Naive thymus-derived CD4-positive, alpha-beta T cell (primary cell): ENCODE measurements around the gene SFN. TPM values are rescaled to one million over a fixed set of nuclear protein-coding genes. Genes with fewer than 3 reads are reported as not detected.
"Not testable (repeated sequence)": the region's sequence is repeated elsewhere in the genome, so short reads cannot be mapped to it uniquely, and the experiment has no call there.

Source experiments
- ATAC-seq: fragments of 150-1000 bp; cut with Tn5 transposase; 2 replicates; pipeline ENCODE4 v1.10.0; 2021; ENCODE audit warnings: mild to moderate bottlenecking, moderate library complexity
- CTCF ChIA-PET: fragments of 350-600 bp; sonication (Branson Sonifier 250); formaldehyde crosslinking; loops from one replicate; lab custom pipeline; 2021; ENCODE audit warnings: antibody characterized with exemption; lab: Charles Lee
- POLR2A ChIA-PET: fragments of 350-600 bp; sonication (Branson Sonifier 250); formaldehyde crosslinking; loops from one replicate; lab custom pipeline; 2021; ENCODE audit warnings: antibody characterized with exemption, inconsistent platforms; lab: Charles Lee
- DNase-seq, 9 donors: peaks; one replicate each; pipeline versions ENCODE4 v3.0.0 to v3.0.0-alpha.2; 2020 to 2022; ENCODE audit warnings: mixed read lengths in 1 of 9
- H3K27ac ChIP-seq: one replicate; pipeline ENCODE4 v1.7.0; 2013; ENCODE audit warnings: mild to moderate bottlenecking, low read depth, low read length, moderate library complexity
- H3K27me3 ChIP-seq, 2 donors: one replicate each; pipeline ENCODE4 v1.7.0; 2013; ENCODE audit warnings: low read length in 2 of 2, mild to moderate bottlenecking in 2 of 2, moderate library complexity in 2 of 2; ENCODE audit not compliant: control insufficient read depth in 2 of 2, insufficient read depth in 2 of 2
- H3K36me3 ChIP-seq, 3 experiments: 1 replicate in 2 of 3; 2 replicates in 1 of 3; pipeline ENCODE4 v1.7.0; 2013; ENCODE audit warnings: low read length in 3 of 3, mild to moderate bottlenecking in 3 of 3, moderate library complexity in 1 of 3; ENCODE audit not compliant: insufficient read depth in 3 of 3, control insufficient read depth in 2 of 3
- H3K4me1 ChIP-seq, 2 donors: one replicate each; pipeline ENCODE4 v1.7.0; 2013; ENCODE audit warnings: low read length in 2 of 2, mild to moderate bottlenecking in 2 of 2, moderate library complexity in 1 of 2; ENCODE audit not compliant: control insufficient read depth in 2 of 2, insufficient read depth in 2 of 2
- H3K4me3 ChIP-seq: 2 replicates; pipeline ENCODE4 v1.7.0; 2013; ENCODE audit warnings: mild to moderate bottlenecking, low read length
- H3K9me3 ChIP-seq, 3 experiments: 1 replicate in 2 of 3; 2 replicates in 1 of 3; pipeline ENCODE4 v1.7.0; 2013; ENCODE audit warnings: low read length in 3 of 3; ENCODE audit not compliant: control insufficient read depth in 2 of 3
- H3K27ac Mint-ChIP-seq, 9 donors: one replicate each; pipeline ENCODE4 v1.8.0; 2020 to 2022; ENCODE audit warnings: mixed read lengths in 9 of 9, mild to moderate bottlenecking in 8 of 9, moderate library complexity in 5 of 9, inconsistent platforms in 2 of 9
- H3K27me3 Mint-ChIP-seq, 5 donors: one replicate each; pipeline ENCODE4 v1.8.0; 2021 to 2022; ENCODE audit warnings: mixed read lengths in 5 of 5, mild to moderate bottlenecking in 1 of 5
- H3K36me3 Mint-ChIP-seq, 5 donors: one replicate each; pipeline ENCODE4 v1.8.0; 2020 to 2022; ENCODE audit warnings: mixed read lengths in 5 of 5, mild to moderate bottlenecking in 3 of 5, inconsistent platforms in 1 of 5
- H3K4me1 Mint-ChIP-seq, 7 donors: one replicate each; pipeline ENCODE4 v1.8.0; 2020 to 2022; ENCODE audit warnings: mixed read lengths in 7 of 7, mild to moderate bottlenecking in 3 of 7, inconsistent platforms in 1 of 7
- H3K4me3 Mint-ChIP-seq, 10 donors: one replicate each; pipeline ENCODE4 v1.8.0; 2020 to 2022; ENCODE audit warnings: mild to moderate bottlenecking in 10 of 10, mixed read lengths in 10 of 10, moderate library complexity in 6 of 10, inconsistent platforms in 2 of 10
- H3K9me3 Mint-ChIP-seq, 11 donors: one replicate each; pipeline ENCODE4 v1.8.0; 2020 to 2022; ENCODE audit warnings: mixed read lengths in 11 of 11, mild to moderate bottlenecking in 4 of 11, inconsistent platforms in 1 of 11, moderate library complexity in 1 of 11
- intact Hi-C, 2 donors: fragments of 100-400 bp; cut with micrococcal nuclease; formaldehyde crosslinking; loops; one replicate each; pipeline ENCODE4 v1.15.1; 2023
- polyA plus RNA-seq, 2 donors: library from polyadenylated mRNA; unstranded; fragments of 300-500 nt; fragmentation: Illumina TruSeq; gene quantifications; one replicate each; pipeline ENCODE4 v1.2.3, GENCODE V29; 2021
- total RNA-seq, 6 experiments: library from RNA in 5 of 6; stranded (reverse) in 5 of 6; gene quantifications; 1 replicate in 5 of 6; 2 replicates in 1 of 6; pipeline ENCODE4 v1.2.3 and lab custom pipeline; 2021 to 2026

SFN gene
- total and polyA plus RNA-seq, 7 experiments from 2014 or later: 0.74 to 1.9 (median 1.4) TPM; not detected in 2

- ChIA-PET POLR2A (interaction anchor here (1.0 kb wide), 1 partner anchor 27 kb away, joined by 5 read pairs; no protein-coding TSS in a partner anchor), CTCF (interaction anchor here (1.0 kb wide), 1 partner anchor 28 kb away, joined by 5 read pairs; no protein-coding TSS in a partner anchor)
- H3K27ac Mint-ChIP-seq: peak overlapping the region in 4 of 9 donors; percentile 39 to 78 (median 62)
- H3K36me3 ChIP-seq: peaks cover 19 to 72% (median 21%) of the 10 kb centered on the region in 3 experiments
- H3K9me3 Mint-ChIP-seq, ATAC-seq, H3K9me3 ChIP-seq, H3K27ac ChIP-seq, H3K27me3 ChIP-seq, H3K27me3 Mint-ChIP-seq, H3K4me3 Mint-ChIP-seq, DNase-seq, intact Hi-C loops, H3K4me3 ChIP-seq: not testable (repeated sequence)
- H3K4me1 ChIP-seq: peaks cover 21 to 37% of the 10 kb centered on the region in 2 donors
- H3K36me3 Mint-ChIP-seq: peaks cover 4 to 40% (median 11%) of the 10 kb centered on the region in 5 donors
- peaks cover 18 to 41% (median 27%) of the 10 kb centered on the region in 7 donors for H3K4me1 Mint-ChIP-seq
Observed at GRCh38 chr1:26837665-26838064, 25.3 kb upstream of the SFN start.

DNA sequence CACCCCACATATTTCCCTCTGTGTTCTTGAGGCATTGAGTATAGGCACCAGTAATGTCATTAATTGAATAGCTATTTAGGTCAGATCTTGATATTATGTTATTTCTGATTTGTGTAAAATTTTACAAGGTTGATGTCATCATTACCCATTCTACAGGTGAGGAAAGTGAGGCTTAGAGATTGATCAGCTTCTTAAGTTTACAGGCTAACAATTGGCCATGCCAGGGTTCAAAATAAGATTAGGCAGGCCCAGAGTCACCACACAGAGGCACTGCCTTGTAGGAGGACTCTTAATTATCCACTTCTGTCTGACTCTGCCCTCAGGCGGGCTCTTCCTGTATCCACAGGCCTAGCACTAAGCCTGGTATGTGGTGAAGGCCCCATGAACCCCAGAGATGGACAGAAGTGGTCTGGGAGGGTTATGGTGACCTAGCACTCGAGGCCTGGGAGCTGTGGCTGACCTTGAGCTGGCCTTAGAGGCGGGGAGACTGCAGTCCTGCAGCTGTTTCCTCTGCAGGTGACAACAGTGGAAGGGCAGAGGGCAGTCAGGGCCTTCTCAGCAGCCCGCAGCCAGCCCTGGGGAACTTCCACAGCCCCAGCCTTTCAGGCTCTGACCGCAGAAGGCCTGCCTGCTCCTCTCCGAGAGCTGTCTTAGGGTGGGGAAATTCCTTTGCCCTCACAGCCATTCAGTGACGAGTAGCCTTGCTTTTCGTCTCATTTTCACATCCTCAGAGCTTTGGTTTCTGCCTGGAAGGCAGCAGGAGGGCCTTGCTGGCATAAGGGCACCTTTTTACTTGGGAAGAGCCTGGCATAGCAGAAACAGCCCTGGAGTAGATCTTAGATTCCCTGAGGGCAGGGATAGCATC lies 24.2 kb upstream of the SFN start:
- ChIA-PET POLR2A (interaction anchor here (0.7 kb wide), 1 partner anchor 20 kb away, joined by 3 read pairs; no protein-coding TSS in a partner anchor), CTCF (interaction anchor here (0.6 to 1.0 kb wide), 2 partner anchors 17 to 237 kb away, joined by 3 to 6 read pairs; no protein-coding TSS in a partner anchor)
- DNase-seq (no peak), ATAC-seq (peak; percentile 93)
- Mint-ChIP-seq H3K4me3 (peak overlapping the region in 1 of 10 donors; percentile 7), H3K27ac (peak overlapping the region in 7 of 9 donors; percentile 8 to 77 (median 56)), H3K36me3 (peaks cover 4 to 33% (median 11%) of the 10 kb centered on the region in 5 donors), H3K9me3 (no peaks in the 10 kb centered on the region), H3K27me3 (no peaks in the 10 kb centered on the region), H3K4me1 (peaks cover 7 to 30% (median 16%) of the 10 kb centered on the region in 7 donors)
- Histone ChIP-seq H3K27ac (peak overlapping the region; percentile 45), H3K4me1 (peaks cover 13 to 29% of the 10 kb centered on the region in 2 donors), H3K9me3 (no peaks in the 10 kb centered on the region), H3K27me3 (no peaks in the 10 kb centered on the region), H3K4me3 (no peak overlapping the region), H3K36me3 (peaks cover 13 to 76% (median 21%) of the 10 kb centered on the region in 3 experiments)
- intact Hi-C loops: no loop called here

DNA sequence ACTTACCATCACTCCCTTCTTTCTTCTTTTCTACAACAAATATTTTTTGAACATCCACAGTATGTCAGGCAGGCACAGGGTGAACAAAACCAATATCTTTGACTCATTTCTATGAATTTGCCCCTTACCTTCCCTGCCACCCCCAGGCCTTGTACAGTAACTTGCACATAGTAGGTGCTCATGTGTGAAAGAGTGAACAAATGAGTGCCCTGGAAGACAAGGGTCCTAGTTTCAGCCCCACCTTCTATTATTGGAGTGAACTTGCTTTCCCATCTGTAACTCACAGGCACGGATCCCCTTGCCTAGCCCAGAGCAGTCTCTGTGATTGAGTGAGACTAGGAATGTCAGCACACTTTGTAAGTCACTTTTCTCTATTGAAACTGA lies 23.6 kb upstream of the SFN start:
- peaks cover 11 to 72% (median 15%) of the 10 kb centered on the region in 3 experiments for H3K36me3 ChIP-seq

GRCh38 chr1:26839779-26840178 lies 23.2 kb upstream of the SFN start:
- DNase-seq (no peak), ATAC-seq (no peak)
- H3K9me3 ChIP-seq: no peaks in the 10 kb centered on the region
- POLR2A ChIA-PET: interaction anchor here (0.5 kb wide), 1 partner anchor 38 kb away, joined by 3 read pairs; no protein-coding TSS in a partner anchor
- Mint-ChIP-seq H3K36me3 (peaks cover 3 to 22% (median 6%) of the 10 kb centered on the region in 5 donors), H3K27ac (peak overlapping the region in 1 of 9 donors; percentile 28), H3K4me3 (no peak overlapping the region), H3K4me1 (peaks cover 0 to 25% (median 6%) of the 10 kb centered on the region in 7 donors), H3K9me3 (no peaks in the 10 kb centered on the region), H3K27me3 (no peaks in the 10 kb centered on the region)
- H3K27ac ChIP-seq: no peak overlapping the region
- peaks cover 2 to 19% of the 10 kb centered on the region in 2 donors for H3K4me1 ChIP-seq
- intact Hi-C loops: no loop called here
- H3K36me3 ChIP-seq: peaks cover 8 to 71% (median 11%) of the 10 kb centered on the region in 3 experiments
- CTCF ChIA-PET: interaction anchor here (0.5 kb wide), 1 partner anchor 11 kb away, joined by 3 read pairs; no protein-coding TSS in a partner anchor
- no peak overlapping the region for H3K4me3 ChIP-seq
- H3K27me3 ChIP-seq: no peaks in the 10 kb centered on the region

More for the DNA sequence above, 23.6 kb upstream of the SFN start:
- no peak for DNase-seq
- Mint-ChIP-seq H3K4me1 (peaks cover 1 to 25% (median 10%) of the 10 kb centered on the region in 7 donors), H3K9me3 (no peaks in the 10 kb centered on the region), H3K27me3 (no peaks in the 10 kb centered on the region), H3K4me3 (peak overlapping the region in 1 of 10 donors; percentile 7), H3K36me3 (peaks cover 4 to 27% (median 11%) of the 10 kb centered on the region in 5 donors), H3K27ac (peak overlapping the region in 5 of 9 donors; percentile 10 to 77 (median 28))
- no peak overlapping the region for H3K4me3 ChIP-seq
- no peaks in the 10 kb centered on the region for H3K27me3 ChIP-seq
- H3K4me1 ChIP-seq: peaks cover 7 to 23% of the 10 kb centered on the region in 2 donors
- no peaks in the 10 kb centered on the region for H3K9me3 ChIP-seq
- intact Hi-C loops: no loop called here
- peak overlapping the region; percentile 45 for H3K27ac ChIP-seq
- ChIA-PET POLR2A (interaction anchor here (0.7 kb wide), 1 partner anchor 20 kb away, joined by 3 read pairs; no protein-coding TSS in a partner anchor), CTCF (interaction anchor here (1.0 kb wide), 1 partner anchor 238 kb away, joined by 6 read pairs; no protein-coding TSS in a partner anchor)
- ATAC-seq: no peak

DNA sequence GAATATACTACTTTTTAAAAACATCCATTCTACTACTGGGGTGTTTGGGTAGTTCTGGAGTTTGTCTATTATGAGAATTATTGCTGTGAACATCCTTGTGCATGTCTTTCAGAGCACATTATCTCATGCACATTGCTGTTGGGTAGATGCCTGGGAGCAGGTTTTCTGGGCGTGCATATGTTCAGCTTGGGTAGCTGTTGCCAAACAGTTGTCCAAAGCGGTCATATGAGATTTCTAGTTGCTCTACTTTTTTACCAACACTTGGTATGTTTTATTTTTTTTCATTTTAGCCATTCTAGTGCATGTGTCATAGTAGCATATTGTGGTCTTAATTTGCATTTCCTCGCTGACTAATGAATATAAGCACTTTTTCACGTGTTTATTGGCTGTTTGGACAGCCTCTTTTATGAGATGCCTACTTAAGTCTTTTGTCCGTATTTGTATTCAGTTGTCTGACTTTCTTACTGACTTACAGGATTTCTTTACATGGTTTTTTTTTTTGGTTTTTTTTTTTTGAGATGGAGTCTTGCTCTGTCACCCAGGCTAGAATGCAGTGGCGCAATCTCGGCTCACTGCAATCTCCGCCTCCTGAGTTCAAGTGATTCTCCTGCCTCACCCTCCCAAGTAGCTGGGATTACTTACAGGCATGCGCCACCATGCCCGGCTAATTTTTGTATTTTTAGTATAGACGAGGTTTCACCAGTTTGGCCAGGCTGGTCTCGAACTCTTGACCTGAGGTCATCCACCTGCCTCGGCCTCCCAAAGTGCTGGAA lies 18.3 kb upstream of the SFN start:
- CTCF ChIA-PET: no interaction called here
- Histone ChIP-seq H3K4me3 (no peak overlapping the region), H3K27me3 (no peaks in the 10 kb centered on the region), H3K9me3 (no peaks in the 10 kb centered on the region), H3K36me3 (peaks cover 12 to 65% (median 13%) of the 10 kb centered on the region in 3 experiments), H3K27ac (no peak overlapping the region), H3K4me1 (peaks cover 0 to 3% of the 10 kb centered on the region in 2 donors)
- DNase-seq (no peak), ATAC-seq (no peak)
- H3K4me3 Mint-ChIP-seq: no peak overlapping the region
- H3K36me3 Mint-ChIP-seq: peaks cover 0 to 19% (median 4%) of the 10 kb centered on the region in 5 donors
- no peak overlapping the region for H3K27ac Mint-ChIP-seq
- H3K4me1 Mint-ChIP-seq: peaks cover 0 to 6% (median 0%) of the 10 kb centered on the region in 7 donors
- H3K9me3 Mint-ChIP-seq: no peaks in the 10 kb centered on the region
- H3K27me3 Mint-ChIP-seq: no peaks in the 10 kb centered on the region
- POLR2A ChIA-PET: no interaction called here
- intact Hi-C loops: no loop called here

GRCh38 chr1:26847826-26848225 lies 15.1 kb upstream of the SFN start:
- H3K4me3 ChIP-seq, intact Hi-C loops, H3K27me3 Mint-ChIP-seq, H3K27me3 ChIP-seq, H3K9me3 Mint-ChIP-seq, H3K9me3 ChIP-seq, ATAC-seq, H3K4me3 Mint-ChIP-seq, H3K27ac ChIP-seq, DNase-seq, H3K4me1 ChIP-seq: not testable (repeated sequence)
- H3K36me3 ChIP-seq: peaks cover 18 to 69% (median 28%) of the 10 kb centered on the region in 3 experiments
- ChIA-PET POLR2A (interaction anchor here (1.1 kb wide), 1 partner anchor 33 kb away, joined by 4 read pairs; no protein-coding TSS in a partner anchor), CTCF (interaction anchor here (0.5 kb wide), 1 partner anchor 683 kb away, joined by 3 read pairs; no protein-coding TSS in a partner anchor)
- Mint-ChIP-seq H3K36me3 (peaks cover 11 to 42% (median 19%) of the 10 kb centered on the region in 5 donors), H3K27ac (peak overlapping the region in 3 of 9 donors; percentile 29 to 64 (median 42)), H3K4me1 (peaks cover 0 to 14% (median 0%) of the 10 kb centered on the region in 7 donors)
